Uterus (tissue), 2 donors: Measurements from ENCODE around the gene CBARP.

ENCODE experiments used
- POLR2A ChIP-seq, 2 donors: fragments of 450-650 bp; IDR thresholded peaks; one replicate each; pipeline ENCODE4 v1.6.1; 2016; ENCODE audit warnings: antibody characterized with exemption in 2 of 2, mild to moderate bottlenecking in 1 of 2, moderate library complexity in 1 of 2
- TF ChIP-seq, protein P1 (sequence below), 4 experiments: fragments of 200-600 bp in 2 of 4; fragments of 450-650 bp in 2 of 4; sonication (generic) in 2 of 4; IDR thresholded peaks; one replicate each; pipeline ENCODE4 v1.5.1; 2016 to 2019; ENCODE audit warnings: antibody characterized with exemption in 4 of 4, mild to moderate bottlenecking in 2 of 4, moderate library complexity in 1 of 4

DNA sequence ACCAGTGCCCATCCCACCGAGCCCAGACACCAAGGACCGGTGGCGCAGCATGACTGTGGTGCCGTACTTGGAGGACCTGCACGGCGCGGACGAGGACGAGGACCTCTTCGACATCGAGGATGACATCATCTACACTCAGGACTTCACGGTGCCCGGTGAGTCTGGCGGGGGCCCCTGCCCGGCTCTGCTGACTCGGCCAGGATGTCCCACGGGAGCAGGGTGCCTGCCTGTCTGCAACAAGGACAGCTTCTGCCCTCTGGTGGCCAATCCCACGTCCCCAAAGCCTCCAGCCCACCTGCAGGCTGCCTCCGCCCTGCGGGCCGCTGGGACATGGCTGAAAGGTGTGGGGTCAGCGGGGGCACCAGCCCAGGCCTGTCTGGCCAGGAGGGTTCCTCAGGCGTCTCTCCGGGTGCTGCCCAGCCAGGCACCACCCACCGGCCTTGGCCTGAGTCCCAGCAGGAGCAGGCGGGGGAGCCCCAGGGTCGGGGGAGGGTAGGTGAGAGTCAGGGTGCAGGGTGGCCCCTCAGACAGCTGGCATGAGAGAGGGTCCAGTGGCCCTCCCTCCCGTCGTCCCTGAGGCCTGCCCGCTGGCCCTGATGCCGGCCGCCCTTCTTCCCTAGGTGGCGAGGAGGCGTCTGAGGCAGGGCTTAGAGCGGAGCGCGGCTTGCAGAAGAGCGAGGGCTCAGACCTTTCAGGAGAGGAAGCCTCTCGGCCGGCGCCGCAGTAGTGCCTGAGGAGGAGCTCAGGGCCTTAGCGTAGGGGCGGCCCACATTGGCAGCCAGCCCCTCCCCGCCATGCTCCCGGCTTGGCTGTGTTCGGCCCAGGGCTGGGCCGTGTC lies 14.6 kb downstream of the CBARP start:
- TF ChIP-seq, protein P1, sequence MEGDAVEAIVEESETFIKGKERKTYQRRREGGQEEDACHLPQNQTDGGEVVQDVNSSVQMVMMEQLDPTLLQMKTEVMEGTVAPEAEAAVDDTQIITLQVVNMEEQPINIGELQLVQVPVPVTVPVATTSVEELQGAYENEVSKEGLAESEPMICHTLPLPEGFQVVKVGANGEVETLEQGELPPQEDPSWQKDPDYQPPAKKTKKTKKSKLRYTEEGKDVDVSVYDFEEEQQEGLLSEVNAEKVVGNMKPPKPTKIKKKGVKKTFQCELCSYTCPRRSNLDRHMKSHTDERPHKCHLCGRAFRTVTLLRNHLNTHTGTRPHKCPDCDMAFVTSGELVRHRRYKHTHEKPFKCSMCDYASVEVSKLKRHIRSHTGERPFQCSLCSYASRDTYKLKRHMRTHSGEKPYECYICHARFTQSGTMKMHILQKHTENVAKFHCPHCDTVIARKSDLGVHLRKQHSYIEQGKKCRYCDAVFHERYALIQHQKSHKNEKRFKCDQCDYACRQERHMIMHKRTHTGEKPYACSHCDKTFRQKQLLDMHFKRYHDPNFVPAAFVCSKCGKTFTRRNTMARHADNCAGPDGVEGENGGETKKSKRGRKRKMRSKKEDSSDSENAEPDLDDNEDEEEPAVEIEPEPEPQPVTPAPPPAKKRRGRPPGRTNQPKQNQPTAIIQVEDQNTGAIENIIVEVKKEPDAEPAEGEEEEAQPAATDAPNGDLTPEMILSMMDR (IDR thresholded peaks at IDR 0.05), result peak in 2 of 4 experiments; percentile 21 to 33
- TF ChIP-seq POLR2A (IDR thresholded peaks at IDR 0.05), result no peak
